ENCODE results near the gene AQP1.

AQP1 gene

GRCh38 chr7:30971440-30971839 is 59.8 kb downstream of the AQP1 start:
- in situ Hi-C loops (cut with MboI; ENCODE audit: low sequenced_read_pairs) = loop anchor here (10.0 kb wide), 1 partner anchor 167 kb away; no protein-coding TSS in a partner anchor

- in situ Hi-C loops (cut with MboI; ENCODE audit: low sequenced_read_pairs) = loop anchor here (10.0 kb wide), 1 partner anchor 167 kb away; no protein-coding TSS in a partner anchor
Measured at GRCh38 chr7:30971840-30972563, 60.3 kb downstream of the AQP1 start.

- in situ Hi-C loops (cut with MboI; ENCODE audit: low sequenced_read_pairs) = loop anchor here (10.0 kb wide), 1 partner anchor 168 kb away; no protein-coding TSS in a partner anchor
Measured at GRCh38 chr7:30973292-30973691, 61.6 kb downstream of the AQP1 start.

- in situ Hi-C loops (cut with MboI; ENCODE audit: low sequenced_read_pairs) = loop anchor here (10.0 kb wide), 1 partner anchor 169 kb away; no protein-coding TSS in a partner anchor
Measured at GRCh38 chr7:30973791-30974604, 62.3 kb downstream of the AQP1 start.

- in situ Hi-C loops (cut with MboI; ENCODE audit: low sequenced_read_pairs) = loop anchor here (5.0 to 10.0 kb wide), 2 partner anchors 143 to 170 kb away; no protein-coding TSS in a partner anchor
Measured at GRCh38 chr7:30974605-30975255, 63.1 kb downstream of the AQP1 start.

All from HL-60/S4 (cell line).